Omental fat pad (tissue), 4 donors: ENCODE results near the gene MTHFS. TPM values are rescaled to one million over a fixed set of nuclear protein-coding genes. Genes with fewer than 3 reads are reported as not detected.

Source experiments
- ATAC-seq: fragments of 150-250 bp; one replicate; pipeline ENCODE4 v1.9.1; 2016; ENCODE audit warnings: mild to moderate bottlenecking, moderate library complexity; ENCODE audit not compliant: low FRiP score
- DNase-seq: peaks from one replicate; pipeline ENCODE4 v3.0.0-alpha.2; 2019; ENCODE audit warnings: low spot score
- CTCF ChIP-seq, 3 donors: fragments of 450-650 bp; IDR thresholded peaks; one replicate each; pipeline ENCODE4 v1.5.1; 2016 to 2017; ENCODE audit warnings: antibody characterized with exemption in 3 of 3, mild to moderate bottlenecking in 3 of 3, moderate library complexity in 2 of 3
- total RNA-seq, 4 donors: library from RNA; depleted of rRNA; stranded (reverse); fragments of >200 nt; gene quantifications; one replicate each; pipeline ENCODE4 v1.1.0, GENCODE V29; 2016

Gene MTHFS
- total RNA-seq, 4 donors from 2014 or later, result 20.8 to 35.3 (median 28.6) TPM

DNA sequence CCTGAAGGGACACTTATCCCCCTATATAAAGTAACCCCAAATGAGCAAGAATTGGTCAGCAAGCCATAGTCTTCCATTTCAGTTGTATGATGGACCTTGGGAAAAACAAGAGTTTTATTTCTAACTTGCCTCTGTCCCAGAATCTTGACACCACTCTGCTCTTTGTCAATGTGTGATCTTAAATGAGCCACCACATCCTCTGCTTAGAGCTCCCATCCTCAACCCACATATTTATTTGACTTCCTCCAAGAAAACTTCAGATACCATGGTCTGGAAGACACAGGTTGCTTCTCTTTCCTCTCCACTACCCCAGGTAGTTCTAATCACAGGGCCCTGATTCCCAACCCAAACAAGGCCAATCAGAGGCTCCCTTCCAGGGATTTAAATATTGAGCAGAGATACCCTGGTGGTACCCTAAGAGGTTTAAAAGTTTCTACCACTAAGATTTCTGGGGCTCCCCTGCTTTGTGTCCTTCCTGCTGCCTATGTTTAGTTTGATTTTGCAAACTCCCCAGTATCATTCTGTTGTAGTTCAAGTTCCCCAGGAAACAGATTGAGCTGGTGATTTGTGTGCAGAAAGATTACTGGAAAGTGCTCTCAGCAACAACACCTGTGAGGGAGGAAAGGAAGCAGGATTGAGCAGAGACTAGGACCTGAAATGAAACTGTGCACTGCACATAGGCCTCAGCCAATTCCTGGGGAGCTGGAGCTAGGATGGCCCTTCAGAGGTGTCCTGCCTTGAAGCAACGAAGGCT lies 64.3 kb downstream of the MTHFS start:
- TF ChIP-seq CTCF (IDR thresholded peaks at IDR 0.05), result no peak
- DNase-seq (no peak), ATAC-seq (no peak)

DNA sequence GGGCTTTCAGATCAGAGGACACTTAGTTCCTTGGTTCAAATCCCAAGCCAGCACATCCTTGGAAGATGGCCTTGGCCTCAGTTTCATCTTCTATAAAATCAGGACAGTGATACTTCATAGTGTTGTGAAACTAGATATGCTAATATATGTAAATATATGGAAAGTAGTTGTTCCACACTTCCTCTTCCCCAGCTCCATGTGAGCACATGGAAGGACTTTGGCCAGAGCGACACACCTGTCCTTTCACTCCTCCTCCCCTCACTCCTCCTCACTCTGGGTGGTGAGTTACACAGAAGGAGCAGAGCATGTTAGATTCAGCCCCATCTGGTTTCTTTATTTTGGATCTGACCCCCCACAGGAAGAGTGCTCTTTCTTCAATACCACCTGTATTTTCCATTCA lies 65.2 kb downstream of the MTHFS start:
- DNase-seq (no peak), ATAC-seq (no peak)
- TF ChIP-seq CTCF (IDR thresholded peaks at IDR 0.05), result no peak

GRCh38 chr15:79829950-79830349 lies 66.9 kb downstream of the MTHFS start:
- ATAC-seq, result no peak
- no peak for TF ChIP-seq CTCF (IDR thresholded peaks at IDR 0.05)
- no peak for DNase-seq

GRCh38 chr15:79828447-79828846 lies 68.4 kb downstream of the MTHFS start:
- no peak for DNase-seq
- ATAC-seq, result no peak
- no peak for TF ChIP-seq CTCF (IDR thresholded peaks at IDR 0.05)

DNA sequence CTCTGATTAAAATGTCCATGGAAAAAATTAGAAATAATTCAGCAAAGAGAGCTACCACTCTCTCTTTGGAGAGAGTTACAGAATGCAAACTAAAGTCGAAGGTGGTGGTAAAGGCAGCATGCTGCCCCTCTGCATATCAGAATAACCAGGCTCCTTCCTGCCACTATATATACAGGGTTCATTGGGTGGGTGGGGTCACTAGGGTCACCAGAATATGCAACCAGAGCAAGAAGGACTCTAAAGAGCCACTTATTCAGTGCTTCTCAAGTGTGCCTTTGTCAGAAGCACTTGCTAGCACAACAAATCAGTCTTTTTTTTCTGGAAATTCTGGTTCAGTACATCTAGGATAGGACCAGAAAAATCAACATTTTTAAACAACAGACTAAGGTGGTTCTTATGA lies 70.0 kb downstream of the MTHFS start:
- TF ChIP-seq CTCF (IDR thresholded peaks at IDR 0.05), result no peak
- ATAC-seq (no peak), DNase-seq (no peak)

- DNase-seq (no peak), ATAC-seq (no peak)
- no peak for TF ChIP-seq CTCF (IDR thresholded peaks at IDR 0.05)
Measured at GRCh38 chr15:79824136-79824701, 72.6 kb downstream of the MTHFS start.

- ATAC-seq, result no peak
- no peak for TF ChIP-seq CTCF (IDR thresholded peaks at IDR 0.05)
- DNase-seq, result no peak
Measured at GRCh38 chr15:79820820-79821219, 76.0 kb downstream of the MTHFS start.
